Esophagus squamous epithelium (tissue), 4 donors: Measurements from ENCODE around the gene GDF11.

Experiments
- CTCF ChIP-seq, 6 experiments: fragments of 450-650 bp in 4 of 6; fragments of 200-600 bp in 2 of 6; sonication (generic) in 2 of 6; IDR thresholded peaks; one replicate each; pipeline ENCODE4 v1.5.1; 2016 to 2019; ENCODE audit warnings: antibody characterized with exemption in 6 of 6, mild to moderate bottlenecking in 4 of 6, moderate library complexity in 4 of 6
- POLR2A ChIP-seq, 4 donors: fragments of 450-650 bp; IDR thresholded peaks; one replicate each; pipeline ENCODE4 v1.6.1; 2017; ENCODE audit warnings: antibody characterized with exemption in 4 of 4, mild to moderate bottlenecking in 4 of 4, moderate library complexity in 3 of 4

- TF ChIP-seq CTCF (IDR thresholded peaks at IDR 0.05) (no peak), POLR2A (IDR thresholded peaks at IDR 0.05) (no peak)
Observed at GRCh38 chr12:55720071-55720564, 22.8 kb upstream of the GDF11 start, which contains the start of gene RDH5.
